GM23338 (cell line): ENCODE results near the gene USP2. TPM values are rescaled to one million over a fixed set of nuclear protein-coding genes. Genes with fewer than 3 reads are reported as not detected.

Experiments used
- ATAC-seq: fragments of 200-7000 bp; cut with Tn5 transposase; 3 replicates; pipeline ENCODE4 v1.9.1; 2020
- DNase-seq: peaks from one replicate; pipeline ENCODE4 v3.0.0-alpha.2; 2015; ENCODE audit warnings: low spot score
- H2AFZ ChIP-seq: fragments of 200-600 bp; sonication (generic); 2 replicates; pipeline ENCODE4 v1.8.0; 2016; ENCODE audit warnings: antibody characterized with exemption, mild to moderate bottlenecking, moderate library complexity
- H3F3A ChIP-seq: fragments of 200-600 bp; sonication (generic); replicated peaks from 2 replicates; pipeline ENCODE4 v1.8.0; 2017; ENCODE audit warnings: antibody characterized with exemption, mixed run types, low read depth
- H3K27ac ChIP-seq: fragments of 200-600 bp; sonication (generic); 2 replicates; pipeline ENCODE4 v1.6.1; 2016; ENCODE audit warnings: low read depth
- H3K27me3 ChIP-seq: fragments of 200-600 bp; sonication (generic); 2 replicates; pipeline ENCODE4 v1.8.0; 2016; ENCODE audit warnings: mild to moderate bottlenecking, mixed run types, moderate library complexity; ENCODE audit not compliant: insufficient read depth
- H3K36me3 ChIP-seq: fragments of 200-600 bp; sonication (generic); 2 replicates; pipeline ENCODE4 v1.8.0; 2016; ENCODE audit warnings: mild to moderate bottlenecking; ENCODE audit not compliant: insufficient read depth
- H3K4me1 ChIP-seq: fragments of 200-600 bp; sonication (generic); 2 replicates; pipeline ENCODE4 v1.8.0; 2016; ENCODE audit warnings: mild to moderate bottlenecking, moderate library complexity; ENCODE audit not compliant: insufficient read depth
- H3K4me2 ChIP-seq: fragments of 200-600 bp; sonication (generic); 2 replicates; pipeline ENCODE4 v1.7.1; 2017; ENCODE audit warnings: mixed run types
- H3K4me3 ChIP-seq: fragments of 200-600 bp; sonication (generic); 2 replicates; pipeline ENCODE4 v1.6.1; 2016; ENCODE audit warnings: mixed run types
- H3K79me2 ChIP-seq: fragments of 200-600 bp; sonication (generic); replicated peaks from 2 replicates; pipeline ENCODE4 v1.8.0; 2017; ENCODE audit warnings: mild to moderate bottlenecking; ENCODE audit not compliant: insufficient read depth
- H3K9me2 ChIP-seq: fragments of 200-600 bp; sonication (generic); 2 replicates; pipeline ENCODE4 v1.8.0; 2017; ENCODE audit not compliant: insufficient read depth
- H4K20me1 ChIP-seq: fragments of 200-600 bp; sonication (generic); replicated peaks from 2 replicates; pipeline ENCODE4 v1.8.0; 2017; ENCODE audit warnings: mild to moderate bottlenecking; ENCODE audit not compliant: insufficient read depth
- H3K27ac Mint-ChIP-seq: 2 replicates; pipeline ENCODE4 v1.8.0; 2020; ENCODE audit warnings: inconsistent platforms, mild to moderate bottlenecking, moderate library complexity, mixed read lengths
- H3K27me3 Mint-ChIP-seq: 3 replicates; pipeline ENCODE4 v1.8.0; 2022; ENCODE audit warnings: low read depth, mild to moderate bottlenecking, moderate library complexity, mixed read lengths, inconsistent platforms; ENCODE audit not compliant: insufficient read depth, poor library complexity
- H3K36me3 Mint-ChIP-seq: 3 replicates; pipeline ENCODE4 v1.8.0; 2021; ENCODE audit warnings: low read depth, mild to moderate bottlenecking, inconsistent platforms, moderate library complexity, mixed read lengths
- H3K4me1 Mint-ChIP-seq: 3 replicates; pipeline ENCODE4 v1.8.0; 2020; ENCODE audit warnings: mild to moderate bottlenecking, inconsistent platforms, mixed read lengths
- H3K4me3 Mint-ChIP-seq: 3 replicates; pipeline ENCODE4 v1.8.0; 2021; ENCODE audit warnings: moderate library complexity, mild to moderate bottlenecking, inconsistent platforms, mixed read lengths
- H3K9me3 Mint-ChIP-seq: 3 replicates; pipeline ENCODE4 v1.8.0; 2020; ENCODE audit warnings: moderate library complexity, mild to moderate bottlenecking, inconsistent platforms, mixed read lengths
- CREB1 ChIP-seq: fragments of 250-450 bp; sonication (Bioruptor Pico); IDR thresholded peaks from 2 replicates; pipeline ENCODE4 v1.5.0; 2020; ENCODE audit warnings: low read depth, mild to moderate bottlenecking, moderate library complexity
- CTCF ChIP-seq, 2 experiments: fragments of 200-600 bp in 1 of 2; sonication (generic) in 1 of 2; conservative IDR thresholded peaks; 2 replicates each; pipeline versions ENCODE4 v1.5.1 to v1.6.1; 2016 to 2017; ENCODE audit warnings: antibody characterized with exemption in 2 of 2, low read depth in 2 of 2, mild to moderate bottlenecking in 2 of 2, moderate library complexity in 1 of 2
- EZH2 ChIP-seq: fragments of 200-600 bp; sonication (generic); IDR thresholded peaks from one replicate; pipeline ENCODE4 v1.8.0; 2017; ENCODE audit warnings: antibody characterized with exemption, mild to moderate bottlenecking, low read depth; ENCODE audit not compliant: unreplicated experiment
- EZH2phosphoT487 ChIP-seq: fragments of 200-600 bp; sonication (generic); IDR thresholded peaks from one replicate; pipeline ENCODE4 v1.8.1; 2018; ENCODE audit warnings: antibody characterized with exemption; ENCODE audit not compliant: unreplicated experiment
- JUNB ChIP-seq: IDR thresholded peaks from one replicate; pipeline ENCODE4 v1.6.1; 2016; ENCODE audit warnings: antibody characterized with exemption; ENCODE audit not compliant: unreplicated experiment
- NANOG ChIP-seq: IDR thresholded peaks from 2 replicates; pipeline ENCODE4 v1.6.1; 2016; ENCODE audit warnings: antibody characterized with exemption, borderline replicate concordance
- POLR2AphosphoS5 ChIP-seq: IDR thresholded peaks from 2 replicates; pipeline ENCODE4 v1.6.1; 2016; ENCODE audit warnings: antibody characterized with exemption, low read depth
- ZNF114 ChIP-seq: fragments of 250-450 bp; sonication (Bioruptor Pico); IDR thresholded peaks from 2 replicates; pipeline ENCODE4 v1.5.0; 2020; ENCODE audit warnings: mild to moderate bottlenecking, moderate library complexity
- polyA plus RNA-seq: library from polyadenylated mRNA; unstranded; fragments of >200 nt; fragmentation: Nextera tagmentation; extraction: Ambion mirVana; gene quantifications from 2 replicates; pipeline ENCODE4 v1.2.1, GENCODE V29; 2016
- total RNA-seq: library from RNA; depleted of rRNA; stranded (reverse); fragments of >200 nt; shearing (Covaris generic); gene quantifications from 2 replicates; pipeline ENCODE4 v1.2.3, GENCODE V29; 2014
- TF ChIP-seq, protein P1 (sequence below): fragments of 250-450 bp; sonication (Bioruptor Pico); IDR thresholded peaks from 2 replicates; pipeline ENCODE4 v1.5.0; 2020; ENCODE audit warnings: mild to moderate bottlenecking, moderate library complexity
- TF ChIP-seq, protein P2 (sequence below): IDR thresholded peaks from 2 replicates; pipeline ENCODE4 v1.6.1; 2016; ENCODE audit warnings: antibody characterized with exemption
- TF ChIP-seq, protein P3 (sequence below): IDR thresholded peaks from one replicate; pipeline ENCODE4 v1.6.1; 2018; ENCODE audit warnings: antibody characterized with exemption; ENCODE audit not compliant: unreplicated experiment

Gene USP2
- total and polyA plus RNA-seq, 2 experiments from 2014 or later = 4.9 to 5.0 TPM

GRCh38 chr11:119363851-119364590 is 17.5 kb downstream of the USP2 start:
- Histone ChIP-seq H3K27ac (no peak overlapping the region), H3K9me2 (no peaks in the 10 kb centered on the region), H3K4me2 (peak overlapping the region; percentile 92), H4K20me1 (peaks cover 4% of the 10 kb centered on the region; the same call in 1 of the 2 replicates), H3K79me2 (no peaks in the 10 kb centered on the region), H3K36me3 (no peaks in the 10 kb centered on the region), H3K4me3 (peak overlapping the region; percentile 70), H3F3A (no peaks in the 10 kb centered on the region; the same call in 1 of the 2 replicates), H3K4me1 (peaks cover 44% of the 10 kb centered on the region), H2AFZ (peak overlapping the region; percentile 91), H3K27me3 (peaks cover 49% of the 10 kb centered on the region)
- Mint-ChIP-seq H3K36me3 (peaks cover 3% of the 10 kb centered on the region; the same call in 2 of the 3 replicates), H3K9me3 (peaks cover 2% of the 10 kb centered on the region; the same call in 1 of the 3 replicates), H3K4me3 (peak overlapping the region; percentile 72), H3K27me3 (peaks cover 42% of the 10 kb centered on the region), H3K4me1 (peaks cover 53% of the 10 kb centered on the region), H3K27ac (no peak overlapping the region)
- TF ChIP-seq, protein P1, sequence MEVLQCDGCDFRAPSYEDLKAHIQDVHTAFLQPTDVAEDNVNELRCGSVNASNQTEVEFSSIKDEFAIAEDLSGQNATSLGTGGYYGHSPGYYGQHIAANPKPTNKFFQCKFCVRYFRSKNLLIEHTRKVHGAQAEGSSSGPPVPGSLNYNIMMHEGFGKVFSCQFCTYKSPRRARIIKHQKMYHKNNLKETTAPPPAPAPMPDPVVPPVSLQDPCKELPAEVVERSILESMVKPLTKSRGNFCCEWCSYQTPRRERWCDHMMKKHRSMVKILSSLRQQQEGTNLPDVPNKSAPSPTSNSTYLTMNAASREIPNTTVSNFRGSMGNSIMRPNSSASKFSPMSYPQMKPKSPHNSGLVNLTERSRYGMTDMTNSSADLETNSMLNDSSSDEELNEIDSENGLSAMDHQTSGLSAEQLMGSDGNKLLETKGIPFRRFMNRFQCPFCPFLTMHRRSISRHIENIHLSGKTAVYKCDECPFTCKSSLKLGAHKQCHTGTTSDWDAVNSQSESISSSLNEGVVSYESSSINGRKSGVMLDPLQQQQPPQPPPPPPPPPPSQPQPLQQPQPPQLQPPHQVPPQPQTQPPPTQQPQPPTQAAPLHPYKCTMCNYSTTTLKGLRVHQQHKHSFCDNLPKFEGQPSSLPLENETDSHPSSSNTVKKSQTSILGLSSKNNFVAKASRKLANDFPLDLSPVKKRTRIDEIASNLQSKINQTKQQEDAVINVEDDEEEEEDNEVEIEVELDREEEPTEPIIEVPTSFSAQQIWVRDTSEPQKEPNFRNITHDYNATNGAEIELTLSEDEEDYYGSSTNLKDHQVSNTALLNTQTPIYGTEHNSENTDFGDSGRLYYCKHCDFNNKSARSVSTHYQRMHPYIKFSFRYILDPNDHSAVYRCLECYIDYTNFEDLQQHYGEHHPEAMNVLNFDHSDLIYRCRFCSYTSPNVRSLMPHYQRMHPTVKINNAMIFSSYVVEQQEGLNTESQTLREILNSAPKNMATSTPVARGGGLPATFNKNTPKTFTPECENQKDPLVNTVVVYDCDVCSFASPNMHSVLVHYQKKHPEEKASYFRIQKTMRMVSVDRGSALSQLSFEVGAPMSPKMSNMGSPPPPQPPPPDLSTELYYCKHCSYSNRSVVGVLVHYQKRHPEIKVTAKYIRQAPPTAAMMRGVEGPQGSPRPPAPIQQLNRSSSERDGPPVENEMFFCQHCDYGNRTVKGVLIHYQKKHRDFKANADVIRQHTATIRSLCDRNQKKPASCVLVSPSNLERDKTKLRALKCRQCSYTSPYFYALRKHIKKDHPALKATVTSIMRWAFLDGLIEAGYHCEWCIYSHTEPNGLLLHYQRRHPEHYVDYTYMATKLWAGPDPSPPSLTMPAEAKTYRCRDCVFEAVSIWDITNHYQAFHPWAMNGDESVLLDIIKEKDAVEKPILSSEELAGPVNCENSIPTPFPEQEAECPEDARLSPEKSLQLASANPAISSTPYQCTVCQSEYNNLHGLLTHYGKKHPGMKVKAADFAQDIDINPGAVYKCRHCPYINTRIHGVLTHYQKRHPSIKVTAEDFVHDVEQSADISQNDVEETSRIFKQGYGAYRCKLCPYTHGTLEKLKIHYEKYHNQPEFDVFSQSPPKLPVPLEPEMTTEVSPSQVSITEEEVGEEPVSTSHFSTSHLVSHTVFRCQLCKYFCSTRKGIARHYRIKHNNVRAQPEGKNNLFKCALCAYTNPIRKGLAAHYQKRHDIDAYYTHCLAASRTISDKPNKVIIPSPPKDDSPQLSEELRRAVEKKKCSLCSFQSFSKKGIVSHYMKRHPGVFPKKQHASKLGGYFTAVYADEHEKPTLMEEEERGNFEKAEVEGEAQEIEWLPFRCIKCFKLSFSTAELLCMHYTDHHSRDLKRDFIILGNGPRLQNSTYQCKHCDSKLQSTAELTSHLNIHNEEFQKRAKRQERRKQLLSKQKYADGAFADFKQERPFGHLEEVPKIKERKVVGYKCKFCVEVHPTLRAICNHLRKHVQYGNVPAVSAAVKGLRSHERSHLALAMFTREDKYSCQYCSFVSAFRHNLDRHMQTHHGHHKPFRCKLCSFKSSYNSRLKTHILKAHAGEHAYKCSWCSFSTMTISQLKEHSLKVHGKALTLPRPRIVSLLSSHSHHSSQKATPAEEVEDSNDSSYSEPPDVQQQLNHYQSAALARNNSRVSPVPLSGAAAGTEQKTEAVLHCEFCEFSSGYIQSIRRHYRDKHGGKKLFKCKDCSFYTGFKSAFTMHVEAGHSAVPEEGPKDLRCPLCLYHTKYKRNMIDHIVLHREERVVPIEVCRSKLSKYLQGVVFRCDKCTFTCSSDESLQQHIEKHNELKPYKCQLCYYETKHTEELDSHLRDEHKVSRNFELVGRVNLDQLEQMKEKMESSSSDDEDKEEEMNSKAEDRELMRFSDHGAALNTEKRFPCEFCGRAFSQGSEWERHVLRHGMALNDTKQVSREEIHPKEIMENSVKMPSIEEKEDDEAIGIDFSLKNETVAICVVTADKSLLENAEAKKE (CRISPR knock-in tag) = no peak
- TF ChIP-seq, protein P2, sequence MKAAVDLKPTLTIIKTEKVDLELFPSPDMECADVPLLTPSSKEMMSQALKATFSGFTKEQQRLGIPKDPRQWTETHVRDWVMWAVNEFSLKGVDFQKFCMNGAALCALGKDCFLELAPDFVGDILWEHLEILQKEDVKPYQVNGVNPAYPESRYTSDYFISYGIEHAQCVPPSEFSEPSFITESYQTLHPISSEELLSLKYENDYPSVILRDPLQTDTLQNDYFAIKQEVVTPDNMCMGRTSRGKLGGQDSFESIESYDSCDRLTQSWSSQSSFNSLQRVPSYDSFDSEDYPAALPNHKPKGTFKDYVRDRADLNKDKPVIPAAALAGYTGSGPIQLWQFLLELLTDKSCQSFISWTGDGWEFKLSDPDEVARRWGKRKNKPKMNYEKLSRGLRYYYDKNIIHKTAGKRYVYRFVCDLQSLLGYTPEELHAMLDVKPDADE = no peak
- TF ChIP-seq CREB1 (CRISPR knock-in tag) (peak; percentile 58; the same call in 1 of the 2 replicates), CTCF (conservative IDR thresholded peaks at IDR 0.05; ENCODE audit: low read depth in 2 of 2) (no peak), JUNB (no peak), POLR2AphosphoS5 (0 out of 2 replicates have a peak, but pooled peaks have one; percentile 37), NANOG (no peak), EZH2 (peak; percentile 8), ZNF114 (CRISPR knock-in tag) (no peak), EZH2phosphoT487 (no peak)
- TF ChIP-seq, protein P3, sequence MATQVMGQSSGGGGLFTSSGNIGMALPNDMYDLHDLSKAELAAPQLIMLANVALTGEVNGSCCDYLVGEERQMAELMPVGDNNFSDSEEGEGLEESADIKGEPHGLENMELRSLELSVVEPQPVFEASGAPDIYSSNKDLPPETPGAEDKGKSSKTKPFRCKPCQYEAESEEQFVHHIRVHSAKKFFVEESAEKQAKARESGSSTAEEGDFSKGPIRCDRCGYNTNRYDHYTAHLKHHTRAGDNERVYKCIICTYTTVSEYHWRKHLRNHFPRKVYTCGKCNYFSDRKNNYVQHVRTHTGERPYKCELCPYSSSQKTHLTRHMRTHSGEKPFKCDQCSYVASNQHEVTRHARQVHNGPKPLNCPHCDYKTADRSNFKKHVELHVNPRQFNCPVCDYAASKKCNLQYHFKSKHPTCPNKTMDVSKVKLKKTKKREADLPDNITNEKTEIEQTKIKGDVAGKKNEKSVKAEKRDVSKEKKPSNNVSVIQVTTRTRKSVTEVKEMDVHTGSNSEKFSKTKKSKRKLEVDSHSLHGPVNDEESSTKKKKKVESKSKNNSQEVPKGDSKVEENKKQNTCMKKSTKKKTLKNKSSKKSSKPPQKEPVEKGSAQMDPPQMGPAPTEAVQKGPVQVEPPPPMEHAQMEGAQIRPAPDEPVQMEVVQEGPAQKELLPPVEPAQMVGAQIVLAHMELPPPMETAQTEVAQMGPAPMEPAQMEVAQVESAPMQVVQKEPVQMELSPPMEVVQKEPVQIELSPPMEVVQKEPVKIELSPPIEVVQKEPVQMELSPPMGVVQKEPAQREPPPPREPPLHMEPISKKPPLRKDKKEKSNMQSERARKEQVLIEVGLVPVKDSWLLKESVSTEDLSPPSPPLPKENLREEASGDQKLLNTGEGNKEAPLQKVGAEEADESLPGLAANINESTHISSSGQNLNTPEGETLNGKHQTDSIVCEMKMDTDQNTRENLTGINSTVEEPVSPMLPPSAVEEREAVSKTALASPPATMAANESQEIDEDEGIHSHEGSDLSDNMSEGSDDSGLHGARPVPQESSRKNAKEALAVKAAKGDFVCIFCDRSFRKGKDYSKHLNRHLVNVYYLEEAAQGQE = no peak
- DNase-seq (peak; percentile 80), ATAC-seq (peak; percentile 59)
